ENCODE data around the gene TFEC.

- TF ChIP-seq RCOR1 (IDR thresholded peaks at IDR 0.05; ENCODE audit: low read depth, low read length), result no peak
- TF ChIP-seq CEBPB (IDR thresholded peaks at IDR 0.05), result no peak
- TF ChIP-seq MAX (IDR thresholded peaks at IDR 0.05), result no peak
- TF ChIP-seq CTCF (IDR thresholded peaks at IDR 0.05), result no peak
- no peak for TF ChIP-seq POLR2A (IDR thresholded peaks at IDR 0.05; ENCODE audit: low read length)
- TF ChIP-seq RAD21 (conservative IDR thresholded peaks at IDR 0.05 in 1 of 2, IDR thresholded peaks at IDR 0.05 in 1 of 2), result no peak
- TF ChIP-seq EP300 (IDR thresholded peaks at IDR 0.05), result no peak
Observed at GRCh38 chr7:115920367-115920766, 110.2 kb downstream of the TFEC start.

Measured in A549 (cell line).